Epithelial cell of proximal tubule (primary cell): ENCODE data around the gene KCNJ10. TPM values are rescaled to one million over a fixed set of nuclear protein-coding genes. Genes with fewer than 3 reads are reported as not detected.

Source experiments
- DNase-seq: peaks from one replicate; pipeline ENCODE4 v3.0.0-alpha.2; 2011; ENCODE audit warnings: low read depth
- H3K4me3 ChIP-seq: 2 replicates; pipeline ENCODE4 v1.5.1; 2011; ENCODE audit warnings: low read depth, mild to moderate bottlenecking, low read length
- total RNA-seq: library from RNA; depleted of rRNA; stranded (reverse); fragments of >200 nt; gene quantifications from 2 replicates; pipeline ENCODE4 v1.2.3, GENCODE V29; 2015
- TF ChIP-seq, protein P1 (sequence below): conservative IDR thresholded peaks from 2 replicates; pipeline ENCODE4 v1.5.1; 2012; ENCODE audit warnings: low read depth, mild to moderate bottlenecking, low read length

Gene KCNJ10
- total RNA-seq, 1 donor from 2014 or later: not detected

DNA sequence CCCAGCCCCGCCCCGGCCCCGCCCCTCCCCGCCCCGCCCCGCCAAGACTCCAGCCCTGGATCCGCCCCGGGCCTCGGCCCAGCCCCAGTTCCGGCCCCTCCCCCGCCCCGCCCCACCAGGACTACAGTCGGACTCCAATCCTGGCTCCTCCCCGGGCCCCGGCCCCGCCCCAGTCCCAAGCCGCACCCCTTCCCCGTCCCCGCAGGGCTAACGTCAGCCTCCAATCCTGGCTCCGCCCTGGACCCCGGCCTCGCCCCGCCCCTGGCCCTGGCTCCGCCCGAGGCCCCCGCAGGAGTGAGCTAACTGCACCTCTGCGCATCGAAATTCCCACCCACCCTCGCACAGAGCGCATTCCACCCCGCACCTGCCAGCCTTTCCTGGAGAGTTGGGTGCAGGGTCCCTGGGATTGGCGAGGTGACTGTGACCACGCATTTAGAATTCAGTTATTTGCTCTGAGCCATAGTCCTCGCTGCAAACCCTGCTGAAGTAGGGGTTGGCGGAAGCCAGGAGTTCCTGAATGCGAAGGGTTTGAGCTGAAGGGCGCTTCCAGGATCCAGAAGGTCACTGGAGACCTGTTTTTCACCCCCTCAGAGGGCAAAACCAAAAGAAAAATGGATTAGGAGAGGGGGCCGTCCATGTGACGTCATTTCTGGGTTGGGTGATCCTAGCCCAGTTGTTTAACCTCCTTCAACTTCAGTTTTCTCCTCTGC is 29.0 kb upstream of the KCNJ10 start:
- TF ChIP-seq, protein P1, sequence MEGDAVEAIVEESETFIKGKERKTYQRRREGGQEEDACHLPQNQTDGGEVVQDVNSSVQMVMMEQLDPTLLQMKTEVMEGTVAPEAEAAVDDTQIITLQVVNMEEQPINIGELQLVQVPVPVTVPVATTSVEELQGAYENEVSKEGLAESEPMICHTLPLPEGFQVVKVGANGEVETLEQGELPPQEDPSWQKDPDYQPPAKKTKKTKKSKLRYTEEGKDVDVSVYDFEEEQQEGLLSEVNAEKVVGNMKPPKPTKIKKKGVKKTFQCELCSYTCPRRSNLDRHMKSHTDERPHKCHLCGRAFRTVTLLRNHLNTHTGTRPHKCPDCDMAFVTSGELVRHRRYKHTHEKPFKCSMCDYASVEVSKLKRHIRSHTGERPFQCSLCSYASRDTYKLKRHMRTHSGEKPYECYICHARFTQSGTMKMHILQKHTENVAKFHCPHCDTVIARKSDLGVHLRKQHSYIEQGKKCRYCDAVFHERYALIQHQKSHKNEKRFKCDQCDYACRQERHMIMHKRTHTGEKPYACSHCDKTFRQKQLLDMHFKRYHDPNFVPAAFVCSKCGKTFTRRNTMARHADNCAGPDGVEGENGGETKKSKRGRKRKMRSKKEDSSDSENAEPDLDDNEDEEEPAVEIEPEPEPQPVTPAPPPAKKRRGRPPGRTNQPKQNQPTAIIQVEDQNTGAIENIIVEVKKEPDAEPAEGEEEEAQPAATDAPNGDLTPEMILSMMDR: no peak
- H3K4me3 ChIP-seq: peak overlapping the region; percentile 59
- no peak for DNase-seq

DNA sequence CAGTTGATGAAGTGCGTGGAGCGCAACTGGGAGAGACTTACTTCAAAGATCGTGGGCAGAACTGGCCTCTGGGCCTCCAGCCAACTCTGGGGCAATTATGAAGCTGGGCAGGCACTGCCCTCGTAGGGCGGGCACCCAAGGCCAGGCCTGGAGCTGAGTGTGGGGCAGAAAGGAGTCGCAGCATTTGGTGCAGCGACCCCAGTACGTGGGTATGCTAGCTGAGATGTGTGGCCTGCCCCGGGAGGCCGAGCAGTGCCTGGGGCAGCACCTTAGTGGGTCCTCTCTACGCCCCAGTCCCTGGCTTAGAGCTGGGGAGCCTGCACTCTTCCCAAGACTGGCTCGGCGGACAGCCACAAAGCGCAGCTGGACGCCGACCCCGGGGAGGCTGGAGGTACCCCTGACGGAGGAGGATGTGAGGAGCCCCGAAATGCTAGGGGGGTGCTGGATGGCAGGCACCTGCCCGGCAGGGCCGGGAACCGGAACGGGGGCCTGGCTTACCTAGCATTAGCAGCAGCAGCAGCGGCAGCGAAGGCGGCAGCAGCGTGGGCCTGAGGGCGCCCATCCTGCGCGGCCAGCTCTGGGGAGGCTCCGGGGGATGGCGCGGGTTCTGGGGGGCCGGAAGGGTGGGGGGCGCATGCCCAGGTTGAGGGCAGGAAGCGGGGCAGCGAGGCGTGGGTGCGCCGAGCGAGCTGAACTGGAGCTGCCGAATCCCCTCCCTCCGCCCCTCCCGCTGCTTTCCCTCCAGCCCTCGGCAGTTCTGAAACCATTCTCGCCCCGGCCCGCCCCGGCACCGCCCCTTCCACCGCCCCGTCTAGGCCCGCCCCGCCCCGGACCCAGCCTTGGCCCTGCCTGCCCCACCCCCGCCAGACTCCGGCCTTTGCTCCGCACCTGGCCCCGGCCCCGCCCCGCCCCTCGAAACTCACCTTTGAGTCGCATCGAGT is 28.2 kb upstream of the KCNJ10 start, which contains the start of gene IGSF8:
Gene IGSF8, minus strand, starts transcription at position 709 of the 941 bp plus-strand sequence. Its CDS starts 147 bp downstream, at position 562.
- TF ChIP-seq, protein P1: no peak
- no peak for DNase-seq

DNA sequence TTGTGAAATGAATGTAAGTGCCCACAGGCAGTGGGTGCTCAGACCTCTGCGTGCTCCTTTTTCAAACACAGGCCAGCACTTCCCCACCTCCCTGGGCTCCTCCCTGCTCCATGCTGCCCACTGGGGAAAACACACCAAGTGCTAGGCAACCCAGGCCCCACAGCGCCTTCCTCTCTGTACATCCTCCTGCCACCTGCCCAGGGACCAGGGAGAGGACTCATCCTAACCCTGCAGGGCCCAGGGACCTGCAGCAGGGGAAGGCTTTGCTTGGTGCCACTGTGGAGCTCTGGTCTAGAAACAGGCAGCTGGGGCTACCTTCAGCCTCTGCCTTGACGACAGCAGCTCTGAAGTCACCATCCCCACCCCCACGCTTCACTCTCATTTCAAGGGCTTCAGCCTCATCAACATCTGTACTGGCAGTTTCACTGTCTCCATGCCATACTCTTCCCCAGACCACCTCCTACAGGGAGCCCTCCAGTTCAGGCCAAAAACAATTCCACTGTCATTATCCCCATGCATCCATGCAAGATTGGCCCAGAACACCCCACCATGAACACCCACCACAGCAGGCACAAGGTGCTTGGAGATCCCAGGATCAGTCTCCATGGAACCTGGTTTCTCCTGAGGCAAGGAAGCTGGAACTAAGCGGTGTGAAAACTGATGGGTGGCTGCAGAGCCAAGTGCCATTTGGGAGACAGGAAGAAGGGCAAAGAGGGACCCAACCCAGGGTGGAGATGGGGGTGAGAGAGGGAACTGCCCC is 27.4 kb upstream of the KCNJ10 start:
- peak overlapping the region; percentile 88 for H3K4me3 ChIP-seq
- TF ChIP-seq, protein P1: no peak
- no peak for DNase-seq

More for the DNA sequence above, 28.2 kb upstream of the KCNJ10 start, which contains the start of gene IGSF8:
- peak within 1 kb of the TSS; percentile 88 for H3K4me3 ChIP-seq

DNA sequence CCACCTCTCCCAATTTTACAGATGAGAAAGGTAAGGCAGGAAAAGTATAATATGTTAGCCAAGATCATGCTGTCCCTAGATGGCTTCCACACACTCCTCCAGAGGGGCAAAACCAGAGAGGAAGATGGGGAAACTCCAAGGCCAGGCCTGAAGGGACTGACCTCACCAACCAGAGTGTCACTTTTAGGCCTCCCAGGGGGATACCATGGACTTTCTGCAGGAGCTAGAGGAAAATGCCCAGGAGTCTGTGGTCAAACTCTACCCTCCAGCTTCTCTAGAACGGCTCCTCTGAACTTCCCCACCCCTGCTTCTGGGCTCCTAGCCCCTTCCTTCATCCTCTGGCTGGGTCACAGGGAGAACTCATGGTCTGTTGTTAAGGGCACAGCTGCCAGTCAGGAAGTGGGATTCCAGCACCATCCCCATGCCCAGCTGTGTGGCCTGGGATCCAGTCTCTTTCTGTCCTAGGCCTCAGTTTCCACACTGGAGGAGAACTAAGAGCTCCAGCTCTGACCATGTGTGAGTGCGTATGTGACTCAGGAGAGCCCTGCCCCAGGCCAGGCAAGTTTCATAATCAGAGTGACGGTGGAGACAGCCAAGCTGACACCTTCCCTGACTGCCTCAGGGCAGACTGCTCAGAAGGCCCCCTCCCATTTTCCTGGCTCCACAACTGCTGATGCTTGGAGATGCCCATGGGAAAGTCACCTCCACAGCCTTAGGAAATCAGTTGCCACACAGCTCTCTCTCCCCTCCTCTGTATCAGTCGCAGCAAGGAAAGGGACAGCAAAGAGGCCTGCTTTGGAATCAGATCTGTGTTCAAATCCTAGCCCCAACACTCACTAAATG is 26.5 kb upstream of the KCNJ10 start:
- TF ChIP-seq, protein P1: no peak
- no peak overlapping the region for H3K4me3 ChIP-seq
- no peak for DNase-seq

DNA sequence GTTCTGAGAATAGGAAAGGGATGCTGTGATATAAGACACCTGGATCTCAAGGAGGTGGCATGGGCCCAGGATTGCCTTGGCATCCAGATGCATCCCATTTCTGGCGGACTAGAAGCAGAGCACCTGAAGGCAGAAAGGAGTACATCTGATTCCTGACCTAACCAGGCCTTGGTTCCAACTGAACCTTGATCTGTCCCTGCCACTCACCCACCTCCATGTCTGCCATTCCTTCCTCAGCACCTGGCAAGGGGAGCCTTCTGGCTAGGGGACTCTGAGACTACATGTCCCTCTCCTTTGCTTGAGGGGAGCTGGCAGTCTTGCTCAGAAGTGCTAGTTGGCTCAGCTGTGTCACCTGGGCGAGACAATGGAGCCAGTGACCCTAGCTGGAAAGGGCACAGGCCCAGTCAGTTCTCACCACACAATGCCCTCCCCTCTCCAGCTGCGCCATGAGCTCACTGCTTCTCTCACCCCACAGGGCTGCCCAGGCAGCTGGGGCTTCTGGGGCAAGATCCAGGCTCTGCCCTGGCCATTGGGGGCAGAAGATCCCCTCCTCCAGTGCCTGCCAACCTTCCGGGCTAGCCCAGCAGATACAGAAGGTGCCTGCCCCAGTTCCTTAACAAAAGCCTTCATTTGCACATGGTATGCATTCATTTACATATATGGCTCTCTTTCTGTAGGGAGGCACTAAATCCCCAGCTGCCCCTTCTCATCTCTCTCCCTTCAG is 25.6 kb upstream of the KCNJ10 start:
- TF ChIP-seq, protein P1: no peak
- DNase-seq: no peak
- H3K4me3 ChIP-seq: no peak overlapping the region
